Large intestine (tissue), 3 donors: Measurements from ENCODE around the gene YPEL3. TPM values are rescaled to one million over a fixed set of nuclear protein-coding genes. Genes with fewer than 3 reads are reported as not detected.
"Not testable (repeated sequence)": the region's sequence is repeated elsewhere in the genome, so short reads cannot be mapped to it uniquely, and the experiment has no call there.

Source experiments
- DNase-seq, 2 donors: peaks; one replicate each; pipeline versions ENCODE4 v3.0.0 to v3.0.0-alpha.2; 2013
- H3K27ac ChIP-seq: one replicate; pipeline ENCODE4 v1.5.1; 2013; ENCODE audit warnings: low read length
- H3K27me3 ChIP-seq: 2 replicates; pipeline ENCODE4 v1.6.1; 2013; ENCODE audit warnings: low read length; ENCODE audit not compliant: control insufficient read depth, insufficient read depth
- H3K36me3 ChIP-seq: 2 replicates; pipeline ENCODE4 v1.6.1; 2013; ENCODE audit warnings: low read length; ENCODE audit not compliant: control insufficient read depth, insufficient read depth
- H3K4me1 ChIP-seq: one replicate; pipeline ENCODE4 v1.6.1; 2013; ENCODE audit warnings: low read length; ENCODE audit not compliant: control insufficient read depth, insufficient read depth
- H3K4me3 ChIP-seq: one replicate; pipeline ENCODE4 v1.5.1; 2013; ENCODE audit warnings: low read length
- H3K9me3 ChIP-seq: one replicate; pipeline ENCODE4 v1.6.1; 2013; ENCODE audit warnings: mild to moderate bottlenecking, low read depth, low read length, moderate library complexity; ENCODE audit not compliant: control insufficient read depth
- WGBS: methylation state at CpG from one replicate; pipeline ENCODE4 v1.1.5; 2013; ENCODE audit warnings: low lambda C conversion rate; ENCODE audit not compliant: insufficient coverage; 5-methylcytosine and 5-hydroxymethylcytosine counted together
- polyA plus RNA-seq: library from polyadenylated mRNA; unstranded; fragments of 120-200 nt; gene quantifications from one replicate; pipeline ENCODE4 v1.2.1, GENCODE V29; 2013

The YPEL3 gene
- polyA plus RNA-seq, 1 donor: 64.5 TPM

- Histone ChIP-seq H3K4me1 (peaks cover 10% of the 10 kb centered on the region), H3K36me3 (no peaks in the 10 kb centered on the region), H3K27me3 (no peaks in the 10 kb centered on the region), H3K9me3 (no peaks in the 10 kb centered on the region), H3K27ac (no peak overlapping the region), H3K4me3 (no peak overlapping the region)
- no peak for DNase-seq
- no CpG with 5 or more reads among the region's 8 CpGs for WGBS
These were observed 41.9 kb upstream of the YPEL3 start for GRCh38 chr16:30137897-30138296.

- Histone ChIP-seq H3K27me3 (no peaks in the 10 kb centered on the region), H3K27ac (no peak overlapping the region), H3K4me1 (peaks cover 10% of the 10 kb centered on the region), H3K9me3 (no peaks in the 10 kb centered on the region), H3K4me3 (no peak overlapping the region), H3K36me3 (no peaks in the 10 kb centered on the region)
- DNase-seq: no peak
- 76% methylated on average over 3 of the region's 11 CpGs for WGBS
These were observed 41.1 kb upstream of the YPEL3 start for GRCh38 chr16:30136971-30137605.

GRCh38 chr16:30132591-30132990, 36.6 kb upstream of the YPEL3 start:
- WGBS: 100% methylated on average over 1 of the region's 3 CpGs
- no peaks in the 10 kb centered on the region for H3K36me3 ChIP-seq
- H3K4me3 ChIP-seq: no peak overlapping the region
- DNase-seq: no peak
- no peaks in the 10 kb centered on the region for H3K9me3 ChIP-seq
- H3K27me3 ChIP-seq: no peaks in the 10 kb centered on the region
- H3K4me1 ChIP-seq: peaks cover 5% of the 10 kb centered on the region
- no peak overlapping the region for H3K27ac ChIP-seq

GRCh38 chr16:30131869-30132475, 36.0 kb upstream of the YPEL3 start:
- Histone ChIP-seq H3K27ac (no peak overlapping the region), H3K36me3 (no peaks in the 10 kb centered on the region), H3K4me3 (no peak overlapping the region), H3K27me3 (no peaks in the 10 kb centered on the region), H3K9me3 (no peaks in the 10 kb centered on the region), H3K4me1 (peaks cover 5% of the 10 kb centered on the region)
- no peak for DNase-seq
- WGBS: no CpG with 5 or more reads among the region's 4 CpGs

- peaks cover 5% of the 10 kb centered on the region for H3K4me1 ChIP-seq
- no peak overlapping the region for H3K27ac ChIP-seq
- no peaks in the 10 kb centered on the region for H3K27me3 ChIP-seq
- H3K9me3 ChIP-seq: no peaks in the 10 kb centered on the region
- no peak overlapping the region for H3K4me3 ChIP-seq
- no CpG with 5 or more reads among the region's 1 CpG for WGBS
- H3K36me3 ChIP-seq: no peaks in the 10 kb centered on the region
- peak; percentile 54 to 66 for DNase-seq
These were observed 32.0 kb upstream of the YPEL3 start for GRCh38 chr16:30127993-30128392.

- DNase-seq, H3K4me3 ChIP-seq, H3K9me3 ChIP-seq, H3K27me3 ChIP-seq, H3K36me3 ChIP-seq, H3K27ac ChIP-seq: not testable (repeated sequence)
- peaks cover 17% of the 10 kb centered on the region for H3K4me1 ChIP-seq
- 80% methylated on average over 1 of the region's 9 CpGs for WGBS
These were observed 29.7 kb upstream of the YPEL3 start for GRCh38 chr16:30125690-30126089.

- no peaks in the 10 kb centered on the region for H3K27me3 ChIP-seq
- H3K4me1 ChIP-seq: peaks cover 23% of the 10 kb centered on the region
- WGBS: no CpG with 5 or more reads among the region's 4 CpGs
- DNase-seq: no peak
- H3K27ac ChIP-seq: no peak overlapping the region
- H3K36me3 ChIP-seq: peaks cover 7% of the 10 kb centered on the region
- H3K9me3 ChIP-seq: no peaks in the 10 kb centered on the region
- H3K4me3 ChIP-seq: no peak overlapping the region
These were observed 29.0 kb upstream of the YPEL3 start for GRCh38 chr16:30124985-30125379.

- H3K4me3 ChIP-seq: peak overlapping the region; percentile 89
- H3K9me3 ChIP-seq: no peaks in the 10 kb centered on the region
- H3K36me3 ChIP-seq: peaks cover 26% of the 10 kb centered on the region
- H3K27me3 ChIP-seq: no peaks in the 10 kb centered on the region
- no CpG with 5 or more reads among the region's 42 CpGs for whole genome bisulfite sequencing
- DNase-seq: peak in 1 of 2 donors; percentile 56
- peak overlapping the region; percentile 92 for H3K27ac ChIP-seq
- peaks cover 35% of the 10 kb centered on the region for H3K4me1 ChIP-seq
These were observed 26.7 kb upstream of the YPEL3 start for GRCh38 chr16:30122604-30123160.

- no peaks in the 10 kb centered on the region for H3K27me3 ChIP-seq
- peaks cover 41% of the 10 kb centered on the region for H3K4me1 ChIP-seq
- peaks cover 34% of the 10 kb centered on the region for H3K36me3 ChIP-seq
- peak overlapping the region; percentile 89 for H3K4me3 ChIP-seq
- DNase-seq: peak; percentile 42 to 66
- no CpG with 5 or more reads among the region's 31 CpGs for WGBS
- peak overlapping the region; percentile 92 for H3K27ac ChIP-seq
- no peaks in the 10 kb centered on the region for H3K9me3 ChIP-seq
These were observed 25.9 kb upstream of the YPEL3 start for GRCh38 chr16:30121741-30122571.

GRCh38 chr16:30120340-30121105, 24.5 kb upstream of the YPEL3 start:
- WGBS: no CpG with 5 or more reads among the region's 3 CpGs
- Histone ChIP-seq H3K36me3 (peaks cover 44% of the 10 kb centered on the region), H3K4me3 (no peak overlapping the region), H3K27ac (peak overlapping the region; percentile 92), H3K4me1 (peaks cover 55% of the 10 kb centered on the region), H3K27me3 (no peaks in the 10 kb centered on the region), H3K9me3 (no peaks in the 10 kb centered on the region)
- peak; percentile 96 to 97 for DNase-seq
